Peyer's patch (tissue), 4 donors: Measurements from ENCODE around the gene EXOC3L4. TPM values are rescaled to one million over a fixed set of nuclear protein-coding genes. Genes with fewer than 3 reads are reported as not detected.

Source experiments
- DNase-seq, 3 donors: peaks; one replicate each; pipeline ENCODE4 v3.0.0-alpha.2; 2017 to 2019
- H3K27ac ChIP-seq, 4 donors: fragments of 200-600 bp; sonication (generic); one replicate each; pipeline ENCODE4 v1.5.1; 2016 to 2019
- H3K27me3 ChIP-seq, 2 donors: fragments of 200-600 bp; sonication (generic); one replicate each; pipeline ENCODE4 v1.5.1; 2019
- H3K36me3 ChIP-seq, 3 donors: fragments of 200-600 bp; sonication (generic); one replicate each; pipeline ENCODE4 v1.5.1; 2016 to 2019
- H3K4me1 ChIP-seq, 4 donors: fragments of 200-600 bp; sonication (generic); one replicate each; pipeline ENCODE4 v1.5.1; 2016 to 2019
- H3K4me3 ChIP-seq, 4 donors: fragments of 200-600 bp; sonication (generic); 1 replicate in 3 of 4; 2 replicates in 1 of 4; pipeline ENCODE4 v1.5.1; 2016 to 2019; ENCODE audit warnings: mild to moderate bottlenecking in 1 of 4
- H3K9me3 ChIP-seq, 4 donors: fragments of 200-600 bp; sonication (generic); one replicate each; pipeline ENCODE4 v1.5.1; 2016 to 2019; ENCODE audit warnings: mild to moderate bottlenecking in 1 of 4
- POLR2A ChIP-seq, 2 donors: fragments of 450-650 bp; IDR thresholded peaks; one replicate each; pipeline ENCODE4 v1.5.1; 2017; ENCODE audit warnings: antibody characterized with exemption in 2 of 2, mild to moderate bottlenecking in 2 of 2, moderate library complexity in 2 of 2
- total RNA-seq, 4 donors: library from RNA; depleted of rRNA; stranded (reverse); fragments of >200 nt; gene quantifications; one replicate each; pipeline ENCODE4 v1.1.0, GENCODE V29; 2016
- TF ChIP-seq, protein P1 (sequence below), 6 experiments: fragments of 450-650 bp in 4 of 6; fragments of 200-600 bp in 2 of 6; sonication (generic) in 1 of 6; IDR thresholded peaks; one replicate each; pipeline ENCODE4 v1.5.1; 2017 to 2019; ENCODE audit warnings: antibody characterized with exemption in 6 of 6, mild to moderate bottlenecking in 3 of 6, moderate library complexity in 1 of 6

The EXOC3L4 gene
- total RNA-seq, 4 donors from 2014 or later: 20.6 to 69.5 (median 34.1) TPM

DNA sequence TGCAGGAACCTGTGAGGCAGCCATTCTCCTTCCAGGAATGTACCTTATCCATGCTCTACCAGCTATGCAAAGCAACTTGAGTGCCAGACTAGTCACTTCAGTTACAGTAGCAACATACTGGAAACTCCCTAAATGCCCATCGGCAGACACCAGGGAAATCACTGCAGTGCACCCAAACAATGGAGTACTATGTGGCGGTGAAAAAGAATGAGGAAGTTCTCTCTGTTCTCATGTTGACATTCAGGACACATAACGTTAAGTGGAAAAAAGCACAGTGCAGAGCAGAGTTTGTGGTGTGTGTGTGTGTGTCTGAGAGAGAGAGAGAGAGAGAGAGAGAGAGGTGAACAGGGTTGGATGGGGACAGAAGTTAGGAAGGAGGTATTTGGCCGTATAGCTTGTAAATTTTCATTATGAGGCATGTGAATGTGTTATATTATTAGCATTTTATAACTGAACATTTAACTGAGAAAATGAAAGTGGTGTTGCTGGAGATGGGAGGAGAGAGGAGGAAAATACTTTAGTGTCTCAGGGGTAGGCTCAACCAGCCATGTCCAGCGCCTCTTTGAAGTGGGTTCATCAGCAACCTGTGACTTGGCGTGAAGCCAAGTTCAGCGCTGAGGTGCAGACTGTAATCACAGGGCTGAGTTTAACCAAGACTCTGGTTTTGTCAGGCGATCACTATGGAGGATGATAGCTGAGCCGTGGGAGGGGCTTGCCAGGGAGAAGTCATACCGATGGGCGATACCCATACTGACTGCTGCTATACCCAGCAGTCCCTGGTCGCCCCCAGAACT is 46.0 kb downstream of the EXOC3L4 start:
- H3K9me3 ChIP-seq: no peaks in the 10 kb centered on the region
- H3K4me1 ChIP-seq: peaks cover 0 to 15% (median 0%) of the 10 kb centered on the region in 4 donors
- TF ChIP-seq, protein P1, sequence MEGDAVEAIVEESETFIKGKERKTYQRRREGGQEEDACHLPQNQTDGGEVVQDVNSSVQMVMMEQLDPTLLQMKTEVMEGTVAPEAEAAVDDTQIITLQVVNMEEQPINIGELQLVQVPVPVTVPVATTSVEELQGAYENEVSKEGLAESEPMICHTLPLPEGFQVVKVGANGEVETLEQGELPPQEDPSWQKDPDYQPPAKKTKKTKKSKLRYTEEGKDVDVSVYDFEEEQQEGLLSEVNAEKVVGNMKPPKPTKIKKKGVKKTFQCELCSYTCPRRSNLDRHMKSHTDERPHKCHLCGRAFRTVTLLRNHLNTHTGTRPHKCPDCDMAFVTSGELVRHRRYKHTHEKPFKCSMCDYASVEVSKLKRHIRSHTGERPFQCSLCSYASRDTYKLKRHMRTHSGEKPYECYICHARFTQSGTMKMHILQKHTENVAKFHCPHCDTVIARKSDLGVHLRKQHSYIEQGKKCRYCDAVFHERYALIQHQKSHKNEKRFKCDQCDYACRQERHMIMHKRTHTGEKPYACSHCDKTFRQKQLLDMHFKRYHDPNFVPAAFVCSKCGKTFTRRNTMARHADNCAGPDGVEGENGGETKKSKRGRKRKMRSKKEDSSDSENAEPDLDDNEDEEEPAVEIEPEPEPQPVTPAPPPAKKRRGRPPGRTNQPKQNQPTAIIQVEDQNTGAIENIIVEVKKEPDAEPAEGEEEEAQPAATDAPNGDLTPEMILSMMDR (IDR thresholded peaks at IDR 0.05): no peak
- TF ChIP-seq POLR2A (IDR thresholded peaks at IDR 0.05): no peak
- H3K4me3 ChIP-seq: peak overlapping the region in 1 of 4 donors; percentile 13
- peaks cover 0 to 7% of the 10 kb centered on the region in 2 donors for H3K27me3 ChIP-seq
- H3K36me3 ChIP-seq: peaks cover 0 to 4% (median 0%) of the 10 kb centered on the region in 3 donors
- peak overlapping the region in 1 of 4 donors; percentile 61 for H3K27ac ChIP-seq
- peak; percentile 43 to 90 (median 86) for DNase-seq

DNA sequence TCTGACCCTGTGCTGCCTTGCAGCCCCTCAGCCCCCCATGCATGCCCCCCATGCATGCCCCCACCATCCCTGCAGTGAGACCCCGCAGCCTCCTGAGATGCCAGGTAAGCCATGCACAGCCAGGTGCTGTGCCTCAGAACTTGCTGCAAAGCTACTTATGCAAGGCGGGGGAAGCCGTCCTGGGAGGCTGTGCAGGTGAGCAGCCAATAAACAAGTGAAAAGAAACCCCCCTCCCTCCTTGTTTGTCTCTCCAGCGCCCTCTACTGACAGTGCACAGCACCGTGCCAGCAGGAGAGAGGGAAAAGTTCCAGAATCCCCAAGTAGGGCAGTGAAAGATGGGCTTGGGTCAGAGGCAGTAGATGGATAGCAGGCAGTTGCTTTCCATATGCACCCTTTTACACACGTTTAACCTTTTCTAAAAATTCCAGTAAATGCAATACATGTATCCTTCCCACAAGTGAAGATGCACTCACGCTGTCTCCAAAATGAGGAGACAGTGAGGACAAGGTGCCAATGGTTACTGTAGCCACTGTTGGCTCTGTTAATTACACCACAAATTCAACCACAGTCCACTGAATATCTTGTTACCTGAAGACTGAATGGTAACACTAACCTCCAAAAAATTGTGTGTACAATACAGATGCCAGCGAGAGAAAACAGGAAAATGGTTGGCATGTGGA is 46.7 kb downstream of the EXOC3L4 start:
- peak; percentile 48 to 72 (median 61) for DNase-seq
- TF ChIP-seq, protein P1 (IDR thresholded peaks at IDR 0.05): peak in 5 of 6 experiments; percentile 44 to 53 (median 49)
- TF ChIP-seq POLR2A (IDR thresholded peaks at IDR 0.05): no peak
- H3K4me1 ChIP-seq: peaks cover 0 to 15% (median 0%) of the 10 kb centered on the region in 4 donors
- peaks cover 0 to 7% of the 10 kb centered on the region in 2 donors for H3K27me3 ChIP-seq
- peak overlapping the region in 1 of 4 donors; percentile 13 for H3K4me3 ChIP-seq
- no peaks in the 10 kb centered on the region for H3K36me3 ChIP-seq
- no peaks in the 10 kb centered on the region for H3K9me3 ChIP-seq
- H3K27ac ChIP-seq: peak overlapping the region in 1 of 4 donors; percentile 61

DNA sequence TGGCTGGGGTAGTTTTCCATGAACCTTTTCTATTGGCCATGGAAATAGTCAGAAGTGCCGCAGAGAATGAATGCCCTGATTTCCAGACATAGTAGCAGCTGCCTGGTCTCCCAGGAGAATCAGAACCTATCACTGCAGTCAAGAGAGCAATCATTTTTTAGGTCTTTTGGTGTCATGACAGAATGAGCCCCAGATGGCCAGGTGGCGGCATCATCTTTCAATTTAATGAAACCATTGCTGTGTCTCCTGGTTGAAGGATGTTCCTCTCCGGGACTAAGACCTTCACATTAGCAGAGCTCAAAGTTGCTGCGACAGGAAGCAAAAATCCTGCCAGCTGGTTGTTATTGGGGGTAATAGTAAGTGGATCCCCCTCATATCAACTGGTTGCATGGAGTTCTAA is 47.5 kb downstream of the EXOC3L4 start:
- Histone ChIP-seq H3K4me1 (peaks cover 0 to 15% (median 0%) of the 10 kb centered on the region in 4 donors), H3K36me3 (no peaks in the 10 kb centered on the region), H3K4me3 (no peak overlapping the region), H3K9me3 (no peaks in the 10 kb centered on the region), H3K27me3 (peaks cover 0 to 7% of the 10 kb centered on the region in 2 donors), H3K27ac (no peak overlapping the region)
- DNase-seq: peak in 1 of 3 donors; percentile 13
- TF ChIP-seq, protein P1 (IDR thresholded peaks at IDR 0.05): no peak
- no peak for TF ChIP-seq POLR2A (IDR thresholded peaks at IDR 0.05)

DNA sequence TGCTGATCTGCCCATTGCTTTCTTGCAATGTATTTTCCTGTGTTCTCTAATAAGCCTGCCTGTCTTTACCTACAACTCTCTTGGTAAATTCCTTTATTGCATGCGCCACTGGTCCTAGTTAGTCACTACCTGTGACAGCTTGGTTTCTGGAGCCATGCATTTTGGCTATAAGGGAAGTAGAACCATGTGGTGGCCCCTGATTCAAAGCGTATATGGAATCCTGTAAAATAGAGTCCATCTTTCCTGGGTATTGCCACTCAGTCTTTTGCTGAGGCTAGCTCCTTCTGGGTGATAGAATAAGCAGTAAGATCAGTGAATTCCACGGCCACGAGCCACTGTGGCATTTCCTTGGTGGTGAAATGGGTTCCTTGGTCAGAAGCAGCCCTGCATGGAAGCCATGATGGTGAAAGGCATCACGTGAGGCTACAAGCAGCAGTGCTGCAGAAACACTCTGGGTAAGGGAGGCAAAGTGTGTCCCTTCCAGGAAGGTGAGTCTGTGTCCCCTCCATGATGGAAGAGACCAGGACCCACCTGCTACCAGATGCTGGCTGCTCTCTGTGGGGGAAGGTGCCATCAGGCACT is 48.3 kb downstream of the EXOC3L4 start:
- Histone ChIP-seq H3K4me3 (no peak overlapping the region), H3K27ac (no peak overlapping the region), H3K36me3 (no peaks in the 10 kb centered on the region), H3K4me1 (peaks cover 0 to 15% (median 0%) of the 10 kb centered on the region in 4 donors), H3K27me3 (peaks cover 0 to 7% of the 10 kb centered on the region in 2 donors), H3K9me3 (no peaks in the 10 kb centered on the region)
- no peak for DNase-seq
- TF ChIP-seq, protein P1 (IDR thresholded peaks at IDR 0.05): no peak
- TF ChIP-seq POLR2A (IDR thresholded peaks at IDR 0.05): no peak

DNA sequence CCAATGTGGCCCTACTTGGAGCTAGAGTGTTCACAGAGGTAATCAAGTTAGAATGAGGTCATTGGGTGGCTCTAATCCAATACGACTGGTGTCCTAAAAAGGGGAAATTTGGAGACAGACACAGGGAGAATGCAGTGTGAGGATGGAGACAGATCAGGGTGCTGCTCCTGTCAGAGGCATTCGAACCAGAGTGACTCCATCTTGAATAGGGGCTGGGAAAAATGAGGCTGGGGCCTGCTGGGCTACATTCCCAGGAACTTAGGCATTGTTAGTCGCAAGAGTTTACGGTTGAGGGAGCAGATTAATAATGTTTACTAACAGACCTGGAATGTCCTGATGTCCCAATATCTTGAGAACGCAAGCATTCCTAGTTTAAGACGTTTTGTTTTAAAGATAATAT is 49.0 kb downstream of the EXOC3L4 start:
- no peak overlapping the region for H3K27ac ChIP-seq
- no peak for TF ChIP-seq POLR2A (IDR thresholded peaks at IDR 0.05)
- TF ChIP-seq, protein P1 (IDR thresholded peaks at IDR 0.05): no peak
- no peaks in the 10 kb centered on the region for H3K9me3 ChIP-seq
- H3K4me1 ChIP-seq: peaks cover 0 to 12% (median 0%) of the 10 kb centered on the region in 4 donors
- DNase-seq: no peak
- H3K4me3 ChIP-seq: no peak overlapping the region
- peaks cover 0 to 3% of the 10 kb centered on the region in 2 donors for H3K27me3 ChIP-seq
- no peaks in the 10 kb centered on the region for H3K36me3 ChIP-seq
